ENCODE measurements around the gene MYO1F.
"Not testable (repeated sequence)": the region's sequence is repeated elsewhere in the genome, so short reads cannot be mapped to it uniquely, and the experiment has no call there.

Gene MYO1F

GRCh38 chr19:8514505-8515009 lies 62.7 kb downstream of the MYO1F start:
- not testable (repeated sequence) for DNase-seq

DNA sequence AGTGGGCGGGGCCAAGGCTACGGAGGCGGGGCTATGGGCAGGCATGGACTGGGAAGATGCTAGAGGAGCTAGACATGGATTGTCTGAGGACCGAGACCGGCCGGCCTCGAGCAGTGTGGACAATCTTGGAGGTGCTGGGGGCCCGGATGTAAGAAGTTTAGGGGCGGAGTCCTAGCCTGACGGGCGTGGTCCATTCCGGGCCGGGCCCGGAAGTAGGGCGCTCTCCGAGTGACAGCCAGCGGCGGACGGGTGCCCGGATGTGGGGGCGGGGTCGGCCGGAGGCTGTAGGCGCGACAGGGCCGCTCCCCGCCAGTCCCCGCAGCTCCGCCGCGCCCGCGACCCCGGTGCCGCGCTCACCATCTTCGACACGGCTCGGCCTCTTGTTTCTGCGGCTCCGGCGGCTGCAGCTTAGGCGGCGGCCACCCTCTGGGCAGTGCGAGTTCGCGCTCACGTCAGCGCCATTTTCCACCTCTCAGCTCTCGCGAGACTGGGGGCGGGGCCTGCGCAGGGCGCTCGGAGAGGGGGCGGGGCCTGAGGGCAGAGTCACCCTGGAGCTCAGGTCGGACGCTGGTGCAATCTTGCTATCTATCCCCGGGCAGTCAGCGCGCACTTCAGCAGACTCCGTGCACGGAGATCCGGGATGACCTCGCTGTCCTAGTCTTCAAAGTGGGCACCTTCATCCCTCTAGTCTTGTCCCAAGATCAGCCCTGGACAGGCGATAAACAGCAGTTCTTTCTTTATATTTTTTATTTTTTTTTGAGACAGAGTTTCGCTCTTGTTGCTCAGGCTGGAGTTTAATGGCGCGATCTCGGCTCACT lies 63.3 kb downstream of the MYO1F start, which contains the start of gene ZNF414:
ZNF414 (minus strand) TSS at position 481 of the 818 bp plus-strand sequence; CDS start at position 360, 121 bp downstream.
- DNase-seq, result peak; percentile 98

- DNase-seq, result no peak
Observed at GRCh38 chr19:8513036-8513686, 64.1 kb downstream of the MYO1F start.

- peak; percentile 39 for DNase-seq
Observed at GRCh38 chr19:8512115-8512967, 64.9 kb downstream of the MYO1F start.

DNA sequence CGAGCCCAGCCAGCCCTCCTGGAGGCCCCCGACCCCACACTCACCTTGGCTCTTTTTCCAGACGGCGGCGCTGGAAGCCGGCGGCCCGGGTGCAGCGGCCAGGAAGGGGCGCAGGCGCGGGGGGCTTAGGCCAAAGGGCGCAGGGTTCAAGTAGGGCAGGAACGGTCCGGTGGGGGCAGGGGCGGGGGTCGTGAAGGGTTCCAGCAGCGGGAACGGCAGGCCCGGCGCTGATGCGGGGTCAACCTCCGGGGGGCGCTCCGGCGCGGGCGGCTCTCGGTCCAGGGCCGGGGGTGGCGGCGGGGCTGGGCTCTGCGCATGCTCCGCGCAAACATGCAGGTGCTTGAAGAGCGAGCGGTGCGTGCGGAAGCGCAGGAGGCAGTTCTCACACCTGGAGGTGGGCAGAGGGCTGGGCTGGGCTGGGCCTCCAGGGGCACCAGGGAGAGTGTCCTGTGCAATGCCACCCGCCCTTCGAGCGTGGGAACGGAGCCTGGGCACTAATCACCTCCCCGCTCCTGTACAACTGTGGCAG lies 65.6 kb downstream of the MYO1F start:
- no peak for DNase-seq

DNA sequence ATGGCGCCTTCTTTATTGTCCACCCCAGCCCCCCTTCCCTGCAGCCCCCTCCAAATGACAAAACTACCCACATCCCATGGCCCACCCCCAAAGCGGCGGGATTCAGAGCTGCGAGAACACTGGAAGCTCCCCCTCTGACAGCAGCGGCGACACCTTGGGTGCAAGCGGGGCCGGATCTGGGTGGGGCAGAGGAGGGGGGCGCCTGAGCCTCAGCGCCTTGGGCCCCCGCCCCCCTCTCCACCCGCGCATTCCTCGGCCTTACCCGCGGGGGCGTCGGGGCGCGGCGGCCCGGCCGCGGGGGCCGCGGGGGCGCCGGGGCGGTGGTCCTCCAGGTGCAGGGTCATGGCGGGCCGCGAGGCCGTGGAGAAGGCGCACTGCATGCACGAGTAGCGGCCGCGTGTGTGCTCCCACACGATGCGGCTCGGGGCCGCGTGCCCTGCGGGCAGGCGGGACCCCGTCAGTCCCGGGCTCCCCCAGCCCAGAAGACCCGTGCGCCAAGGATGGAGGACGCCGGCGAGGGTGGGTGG lies 66.6 kb downstream of the MYO1F start:
- no peak for DNase-seq

DNA sequence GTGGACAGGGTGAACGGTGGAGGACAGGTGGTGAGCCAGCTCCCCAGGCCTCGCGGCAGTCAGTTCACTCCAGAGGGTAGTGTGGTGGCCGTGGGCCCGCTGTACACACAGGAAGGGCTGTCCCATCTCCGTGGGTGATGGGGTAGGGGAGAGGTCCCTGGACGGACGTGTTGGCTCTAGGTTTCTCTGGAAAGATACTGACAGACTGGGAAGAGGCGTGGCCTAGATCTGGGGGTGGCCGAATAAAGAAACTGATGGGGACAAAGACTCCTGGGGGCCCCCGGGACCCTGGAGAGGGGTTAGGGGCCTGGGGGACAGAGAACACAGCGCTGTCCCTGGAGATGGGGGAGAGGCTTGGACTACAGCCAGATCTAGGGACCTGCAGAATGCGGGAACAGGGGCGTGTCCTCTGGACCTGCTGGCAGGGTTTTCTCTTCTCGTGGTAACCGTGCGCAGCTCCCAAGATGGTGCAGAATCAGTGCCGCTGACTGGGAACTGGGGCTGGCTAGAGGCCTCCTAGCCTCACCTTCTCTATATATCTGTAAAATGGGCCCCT lies 70.8 kb downstream of the MYO1F start:
- no peak for DNase-seq

DNA sequence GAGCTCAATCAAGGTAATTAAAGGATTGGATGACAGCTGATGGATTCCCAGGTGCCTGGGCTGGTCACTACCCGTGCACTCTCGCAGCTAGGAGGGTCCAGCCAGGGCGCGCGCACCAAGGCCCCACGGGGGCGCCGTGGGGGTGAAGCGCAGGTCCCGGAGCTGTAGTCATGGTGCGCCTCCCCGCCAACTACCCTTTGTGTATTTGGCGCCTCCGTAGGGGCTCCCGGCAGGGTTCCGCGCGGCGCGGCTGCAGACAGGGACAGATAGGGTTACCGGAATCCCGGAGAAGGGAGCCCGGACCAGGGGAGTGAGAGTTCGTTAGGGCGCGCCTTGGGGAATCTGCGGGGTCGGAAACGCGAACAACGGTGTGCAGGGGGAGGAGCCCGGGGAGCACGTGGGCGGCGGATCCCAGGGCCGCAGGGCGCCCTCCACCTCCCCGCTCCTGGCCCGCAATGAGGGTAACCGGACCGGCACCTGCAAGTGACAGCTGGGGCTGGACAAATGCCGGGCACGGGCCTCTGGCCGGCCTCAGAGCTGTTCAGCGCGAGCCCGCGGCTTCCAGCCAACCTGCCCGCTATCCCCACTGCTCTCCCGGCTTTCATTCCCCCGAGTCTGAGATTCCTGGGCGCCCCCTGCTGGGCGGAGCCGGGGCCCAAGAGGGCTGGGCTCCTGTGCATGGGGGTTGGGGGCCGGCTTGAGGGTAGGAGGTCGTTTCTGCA lies 71.4 kb downstream of the MYO1F start:
- DNase-seq, result peak; percentile 85

GRCh38 chr19:8504919-8505318 lies 72.3 kb downstream of the MYO1F start:
- DNase-seq, result no peak

DNA sequence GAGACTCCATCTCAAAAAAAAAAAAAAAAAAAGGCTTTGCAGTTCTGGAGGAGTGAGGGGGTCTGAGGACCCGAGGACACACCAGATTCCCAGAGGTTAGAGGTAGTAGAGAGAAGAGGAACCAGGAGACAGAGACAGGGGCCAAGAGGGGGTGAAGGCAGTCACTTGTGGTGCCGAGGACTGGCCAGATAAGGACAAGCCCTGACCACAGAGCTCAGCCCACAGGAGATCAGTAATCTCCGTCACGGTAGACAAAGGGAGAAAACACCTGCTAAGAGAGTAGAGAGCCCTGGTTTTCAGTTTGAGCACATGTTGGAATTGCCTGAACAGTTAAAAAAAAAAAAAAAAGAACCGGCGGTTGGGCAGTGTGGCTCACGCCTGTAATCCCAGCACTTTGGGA lies 73.1 kb downstream of the MYO1F start:
- no peak for DNase-seq

DNA sequence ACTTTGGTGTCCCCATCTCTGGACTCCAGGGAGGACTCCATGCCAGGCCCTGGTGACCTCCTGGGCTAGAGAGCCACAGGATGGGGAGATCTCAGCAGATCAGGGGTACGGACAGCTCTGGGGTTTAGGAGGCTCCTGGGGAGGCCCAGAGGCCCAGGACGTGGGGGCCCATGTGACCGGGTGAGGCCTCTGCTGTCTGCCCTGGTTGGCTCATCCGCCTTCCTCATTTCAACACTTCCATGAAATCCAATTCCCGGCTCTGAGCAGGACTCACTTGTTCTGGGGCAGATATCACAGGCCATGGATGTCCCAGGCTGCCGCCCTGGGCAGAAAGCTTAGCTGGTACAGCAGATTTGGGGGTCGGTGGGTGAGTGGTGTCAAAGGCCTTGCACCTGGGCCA lies 73.7 kb downstream of the MYO1F start:
- DNase-seq, result no peak

DNA sequence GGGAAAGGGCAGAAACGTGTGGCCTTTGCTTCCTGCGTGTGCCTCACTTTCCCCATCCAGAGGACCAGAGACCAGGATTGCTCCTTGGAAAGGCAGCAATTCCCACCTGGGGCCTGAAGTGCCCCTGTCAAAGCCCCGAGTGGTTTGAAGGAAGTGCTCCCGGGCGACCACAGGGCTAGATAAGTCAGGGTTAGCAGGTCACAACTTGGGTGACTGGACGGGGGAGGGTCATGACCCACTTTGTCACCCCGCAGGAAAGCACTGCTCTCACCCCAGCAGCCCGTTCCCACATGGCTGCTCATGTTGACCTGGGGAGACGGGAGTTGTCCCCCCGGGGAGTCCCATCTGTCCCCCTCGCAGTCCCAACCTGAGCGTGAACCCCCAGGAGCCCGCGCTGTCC lies 75.3 kb downstream of the MYO1F start:
- DNase-seq, result no peak

DNA sequence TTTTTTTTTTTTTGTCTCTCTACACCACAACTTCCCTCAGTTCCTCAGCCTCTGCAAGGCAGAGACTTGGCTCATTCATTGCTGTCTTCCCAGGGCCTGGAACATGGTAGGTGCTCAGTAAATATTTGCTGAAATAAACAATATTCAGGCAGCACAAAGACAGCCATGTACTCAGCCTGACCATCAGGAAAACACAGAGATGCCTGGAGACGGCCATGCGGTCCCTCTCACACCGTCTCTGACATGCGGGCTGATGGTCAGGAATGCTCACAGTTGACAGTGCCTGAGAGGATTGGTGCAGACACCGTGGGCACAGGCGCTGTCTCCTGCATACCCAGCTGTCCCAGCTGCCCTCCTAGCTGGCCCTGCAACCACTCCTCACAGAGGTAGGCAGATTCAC lies 75.7 kb downstream of the MYO1F start:
- DNase-seq, result no peak

DNA sequence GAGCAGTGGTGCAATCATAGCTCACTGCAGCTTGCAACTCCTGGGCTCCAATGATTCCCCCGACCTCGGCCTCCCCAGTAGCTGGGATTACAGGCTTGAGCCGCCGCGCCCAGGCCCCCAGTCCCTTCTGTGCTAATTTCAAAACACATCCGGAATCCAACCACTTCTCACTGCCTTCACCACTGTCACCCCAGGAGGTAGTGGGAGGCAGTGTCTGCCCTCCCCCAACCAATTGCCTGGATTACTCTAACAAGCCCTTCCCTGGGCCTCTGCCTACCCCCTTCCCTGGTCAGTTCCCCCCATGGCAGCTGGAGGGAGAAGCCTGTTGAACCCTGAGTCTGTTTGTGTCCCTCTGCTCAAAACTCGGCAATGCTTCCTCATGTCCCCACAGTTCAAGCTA lies 77.1 kb downstream of the MYO1F start:
- DNase-seq, result no peak

DNA sequence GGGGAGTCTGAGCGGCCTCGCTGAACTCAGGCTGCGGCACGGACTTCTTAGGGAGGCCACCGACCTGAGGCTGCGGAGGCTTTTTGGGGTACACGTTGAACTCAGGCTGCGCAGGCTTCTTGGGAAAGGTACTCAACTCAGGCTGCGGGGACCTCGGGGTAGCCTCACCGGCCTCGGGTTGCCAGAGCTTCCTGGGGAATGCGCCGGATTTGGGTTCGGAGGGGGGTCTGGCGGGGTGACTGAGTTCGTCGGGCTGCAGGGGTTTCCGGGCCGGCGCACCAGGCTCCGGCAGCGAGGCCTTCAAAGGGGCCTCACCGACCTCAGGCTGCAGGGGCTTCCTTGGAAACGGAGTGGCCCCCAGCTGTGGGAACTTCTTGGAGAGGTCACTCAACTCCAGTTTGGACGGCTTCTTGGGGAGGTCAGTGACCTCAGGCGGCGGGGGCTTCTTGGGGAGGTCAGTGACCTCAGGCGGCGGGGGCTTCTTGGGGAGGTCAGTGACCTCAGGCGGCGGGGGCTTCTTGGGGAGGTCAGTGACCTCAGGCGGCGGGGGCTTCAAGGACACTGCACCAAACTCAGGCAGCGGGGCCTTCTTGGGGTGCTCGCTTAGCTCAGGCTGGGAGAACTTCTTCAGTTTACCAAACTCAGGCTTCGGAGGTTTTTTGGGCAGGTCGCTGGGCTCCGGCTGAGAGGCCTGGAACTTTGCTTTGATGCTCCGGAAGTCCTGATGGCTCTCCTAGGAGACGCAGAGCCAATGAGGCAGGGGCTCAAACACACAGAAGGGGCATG lies 78.0 kb downstream of the MYO1F start:
- DNase-seq, result no peak

GRCh38 chr19:8498295-8498694 lies 78.9 kb downstream of the MYO1F start:
- DNase-seq, result no peak

- peak; percentile 12 for DNase-seq
Observed at GRCh38 chr19:8494158-8494557, 83.1 kb downstream of the MYO1F start.

DNA sequence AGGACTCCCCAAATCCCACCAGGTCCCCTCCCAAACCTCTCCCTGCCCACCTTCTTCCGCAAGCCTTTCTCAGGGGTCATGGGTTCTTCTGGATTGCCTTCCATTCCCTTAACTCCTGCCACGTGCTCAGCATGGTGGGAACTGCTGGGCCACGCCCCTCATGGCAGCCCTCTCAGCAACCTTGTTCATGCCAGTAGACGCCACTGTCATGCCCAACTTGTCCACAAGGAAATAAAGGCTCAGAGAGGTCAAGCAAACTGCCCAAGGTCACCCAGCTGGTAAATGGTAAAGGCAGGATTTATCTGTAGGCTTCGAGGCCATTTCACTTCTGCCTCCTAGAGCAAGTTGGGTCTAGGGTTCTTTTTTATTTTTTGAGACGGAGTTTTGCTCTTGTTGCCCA lies 85.7 kb downstream of the MYO1F start:
- no peak for DNase-seq

- no peak for DNase-seq
Observed at GRCh38 chr19:8490873-8491272, 86.4 kb downstream of the MYO1F start.

DNA sequence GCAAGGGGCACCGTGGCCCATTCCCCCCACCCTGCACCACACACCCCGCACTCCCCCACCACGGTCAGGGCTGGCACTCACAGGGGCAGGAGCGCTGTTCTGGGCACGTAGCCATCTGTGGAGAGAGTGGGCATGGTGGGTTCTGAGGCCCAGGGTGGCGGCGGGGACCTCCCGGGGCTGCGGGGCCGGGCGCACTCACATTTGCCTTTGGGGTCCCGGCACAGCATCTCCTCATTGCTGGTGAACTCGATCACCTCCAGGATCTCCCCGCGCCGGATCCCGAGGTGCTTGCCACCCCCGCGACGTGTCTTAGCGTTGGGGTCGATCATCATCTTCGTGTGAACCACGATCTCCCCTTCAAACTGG lies 86.9 kb downstream of the MYO1F start:
- no peak for DNase-seq
